ENCODE data around the gene TNNI2.

- TF ChIP-seq CTCF (IDR thresholded peaks at IDR 0.05): no peak
- TF ChIP-seq POLR2A (IDR thresholded peaks at IDR 0.05): peak in 1 of 2 donors; percentile 45
Measured at GRCh38 chr11:1868056-1868635, 29.4 kb downstream of the TNNI2 start.
